HUES6 (cell line): ENCODE measurements around the gene RNF8.

ENCODE experiments used
- H3K27ac ChIP-seq: 2 replicates; pipeline ENCODE4 v1.7.0; 2013; ENCODE audit warnings: low read depth, mild to moderate bottlenecking, low read length, inconsistent platforms
- H3K27me3 ChIP-seq: 2 replicates; pipeline ENCODE4 v1.6.1; 2013; ENCODE audit warnings: low read length; ENCODE audit not compliant: control insufficient read depth, insufficient read depth
- H3K36me3 ChIP-seq: 2 replicates; pipeline ENCODE4 v1.6.1; 2013; ENCODE audit warnings: low read length; ENCODE audit not compliant: control insufficient read depth, insufficient read depth
- H3K4me1 ChIP-seq: 2 replicates; pipeline ENCODE4 v1.6.1; 2013; ENCODE audit warnings: low read length; ENCODE audit not compliant: control insufficient read depth, insufficient read depth
- H3K4me3 ChIP-seq: 2 replicates; pipeline ENCODE4 v1.5.1; 2013; ENCODE audit warnings: low read depth, low read length
- H3K9ac ChIP-seq: one replicate; pipeline ENCODE4 v1.6.1; 2013; ENCODE audit warnings: mild to moderate bottlenecking, low read length
- H3K9me3 ChIP-seq: 2 replicates; pipeline ENCODE4 v1.6.1; 2013; ENCODE audit warnings: low read depth, low read length; ENCODE audit not compliant: control insufficient read depth, insufficient read depth

Gene RNF8

DNA sequence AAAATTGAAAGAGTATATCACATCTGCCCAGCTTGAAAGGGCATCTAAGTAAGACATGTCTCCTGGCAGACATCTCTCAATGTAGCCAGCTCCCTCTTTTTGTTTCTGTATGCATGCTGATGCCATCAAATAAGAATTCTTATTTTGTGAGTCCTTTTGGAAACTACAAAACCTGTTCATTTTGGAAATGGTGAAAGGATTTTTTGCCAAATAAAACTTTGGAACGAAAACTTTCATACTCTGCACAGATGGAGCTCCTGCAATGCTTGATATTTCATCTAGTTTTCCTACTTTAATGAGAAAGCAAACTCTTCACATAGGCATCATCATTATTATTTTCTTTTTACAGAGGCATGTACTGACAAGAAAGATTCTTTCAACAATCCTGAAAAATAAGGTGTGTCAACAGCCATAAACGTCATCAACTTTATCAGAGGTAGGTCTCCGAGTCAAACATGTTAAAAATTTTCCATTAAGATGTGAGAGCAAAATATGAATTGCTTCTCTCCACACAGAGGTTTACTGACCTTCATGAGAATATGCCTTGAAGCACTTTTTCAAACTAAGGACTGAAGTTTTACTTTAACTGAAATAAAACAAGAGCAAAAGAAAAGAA is 53.1 kb downstream of the RNF8 start:
- no peaks in the 10 kb centered on the region for H3K36me3 ChIP-seq
- H3K9ac ChIP-seq = no peak overlapping the region
- no peak overlapping the region for H3K27ac ChIP-seq
- H3K27me3 ChIP-seq = no peaks in the 10 kb centered on the region
- no peaks in the 10 kb centered on the region for H3K4me1 ChIP-seq
- H3K4me3 ChIP-seq = no peak overlapping the region
- H3K9me3 ChIP-seq = no peaks in the 10 kb centered on the region

DNA sequence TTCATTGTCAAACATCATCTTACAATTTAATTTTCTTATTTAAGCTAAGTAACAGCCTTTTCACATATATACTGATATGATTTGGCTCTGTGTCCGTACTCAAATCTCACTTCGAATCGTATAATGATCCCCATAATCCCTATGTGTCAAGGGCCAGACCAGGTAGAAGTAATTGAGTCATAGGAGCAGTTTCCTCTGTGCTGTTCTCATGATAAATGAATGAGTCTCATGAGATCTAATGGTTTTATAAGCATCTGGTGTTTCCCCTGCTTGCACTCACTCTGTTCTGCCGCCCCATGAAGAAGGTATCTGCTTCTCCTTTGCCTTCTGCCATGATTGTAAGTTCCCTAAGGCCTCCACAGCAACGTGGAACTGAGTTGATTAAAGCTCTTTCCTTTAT is 54.2 kb downstream of the RNF8 start:
- Histone ChIP-seq H3K9me3 (no peaks in the 10 kb centered on the region), H3K27me3 (no peaks in the 10 kb centered on the region), H3K9ac (no peak overlapping the region), H3K4me3 (no peak overlapping the region), H3K36me3 (no peaks in the 10 kb centered on the region), H3K4me1 (no peaks in the 10 kb centered on the region), H3K27ac (no peak overlapping the region)

DNA sequence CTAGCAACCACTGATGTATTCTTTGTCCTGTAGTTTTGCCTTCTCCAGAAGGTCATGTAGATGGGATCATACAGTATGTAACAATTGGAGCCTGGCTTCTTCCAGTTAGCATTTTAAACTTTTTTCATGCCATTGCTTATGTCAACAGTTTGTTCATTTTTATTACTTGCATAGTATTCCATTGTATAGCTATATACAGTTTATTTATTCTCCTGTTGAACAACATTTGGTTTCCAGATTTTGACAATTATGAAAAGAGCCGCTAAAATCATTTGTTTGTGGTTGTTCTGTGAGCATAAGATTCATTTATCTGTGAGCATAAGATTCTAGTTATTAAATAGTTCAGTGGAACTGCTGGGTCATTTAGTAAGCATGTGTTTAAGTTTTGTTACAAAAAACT is 55.7 kb downstream of the RNF8 start:
- Histone ChIP-seq H3K27ac (no peak overlapping the region), H3K4me3 (no peak overlapping the region), H3K4me1 (no peaks in the 10 kb centered on the region), H3K36me3 (no peaks in the 10 kb centered on the region), H3K9me3 (no peaks in the 10 kb centered on the region), H3K27me3 (no peaks in the 10 kb centered on the region), H3K9ac (no peak overlapping the region)

DNA sequence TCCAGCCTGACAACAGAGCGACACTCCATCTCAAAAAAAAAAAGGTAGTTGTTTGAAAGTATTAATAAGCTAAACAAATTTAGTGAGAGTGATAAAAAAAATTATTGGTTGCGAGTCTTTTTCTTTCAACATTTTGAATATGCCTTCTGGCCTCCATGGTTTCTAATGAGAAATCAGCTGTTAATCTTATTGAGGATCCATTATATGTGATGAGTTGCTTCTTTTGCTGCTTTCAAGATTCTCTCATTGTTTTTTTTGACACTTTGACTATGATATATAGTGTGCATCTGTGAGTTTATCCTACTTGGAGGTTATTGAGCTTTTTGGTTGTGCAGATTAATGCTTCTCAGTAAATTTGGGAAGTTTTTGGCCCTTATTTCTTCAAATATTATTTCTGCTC is 63.6 kb downstream of the RNF8 start:
- no peak overlapping the region for H3K9ac ChIP-seq
- H3K27me3 ChIP-seq = no peaks in the 10 kb centered on the region
- H3K4me3 ChIP-seq = no peak overlapping the region
- no peaks in the 10 kb centered on the region for H3K4me1 ChIP-seq
- no peaks in the 10 kb centered on the region for H3K36me3 ChIP-seq
- no peak overlapping the region for H3K27ac ChIP-seq
- H3K9me3 ChIP-seq = no peaks in the 10 kb centered on the region

DNA sequence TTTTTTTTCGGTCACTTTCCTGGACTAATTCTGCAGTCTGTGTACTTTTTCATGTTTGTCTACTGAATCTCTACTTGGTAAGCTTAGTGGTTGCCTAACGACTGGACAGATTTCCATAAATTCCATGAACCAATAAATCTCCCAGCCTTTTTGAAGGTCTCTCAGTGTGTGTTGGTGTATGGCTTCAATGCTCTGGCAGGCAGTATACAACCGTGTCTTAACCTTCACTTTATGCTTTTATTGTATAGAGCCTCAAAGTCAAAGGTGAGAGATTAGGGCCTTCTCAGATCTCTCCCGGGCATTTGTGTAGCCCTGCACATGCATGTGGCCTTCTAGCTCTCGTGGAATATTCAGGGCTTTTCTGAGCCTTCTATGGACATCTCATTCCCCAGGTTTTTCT is 64.9 kb downstream of the RNF8 start:
- Histone ChIP-seq H3K9me3 (no peaks in the 10 kb centered on the region), H3K27me3 (no peaks in the 10 kb centered on the region), H3K4me1 (no peaks in the 10 kb centered on the region), H3K36me3 (no peaks in the 10 kb centered on the region), H3K4me3 (no peak overlapping the region), H3K9ac (no peak overlapping the region), H3K27ac (no peak overlapping the region)

DNA sequence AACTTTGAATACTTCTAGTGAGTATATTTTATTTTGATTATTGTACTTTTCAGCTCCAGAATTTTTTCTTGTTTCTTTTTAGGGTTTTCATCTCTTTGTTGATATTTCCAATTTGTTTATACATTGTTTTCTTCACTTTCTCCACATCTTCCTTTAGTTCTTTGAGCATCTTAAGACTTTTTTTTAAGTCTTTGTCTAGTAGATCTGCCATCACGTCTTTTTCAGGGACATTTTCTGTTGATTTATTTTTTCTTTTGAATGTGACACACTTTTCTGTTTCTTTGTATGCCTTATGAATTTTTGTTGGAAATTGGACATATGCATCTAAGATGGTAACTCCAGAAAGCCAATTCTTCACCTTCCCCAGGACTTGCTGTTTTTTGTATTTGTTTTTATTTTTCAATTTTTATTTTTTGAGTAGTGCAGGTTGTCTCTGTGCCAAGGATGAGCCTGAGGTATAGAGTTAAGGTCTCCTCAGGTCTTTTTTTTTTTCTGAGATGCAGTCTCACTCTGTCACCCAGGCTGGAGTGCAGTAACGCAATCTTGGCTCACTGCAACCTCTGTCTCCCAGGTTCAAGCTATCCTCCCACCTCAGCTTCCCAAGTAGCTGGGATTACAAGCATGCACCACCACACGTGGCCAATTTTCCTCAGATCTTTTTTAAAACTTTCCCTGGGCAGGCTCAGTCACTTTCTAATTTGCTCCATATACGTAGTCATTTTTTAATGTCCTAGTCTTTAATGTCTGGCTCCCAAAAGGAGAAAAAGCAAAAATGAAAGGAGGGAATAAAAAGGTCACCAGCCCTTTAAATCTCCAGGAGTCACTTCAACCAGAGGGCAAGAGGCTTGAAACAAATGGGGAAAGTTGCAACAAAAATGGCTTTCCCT is 72.5 kb downstream of the RNF8 start:
- H3K4me1 ChIP-seq = no peaks in the 10 kb centered on the region
- no peak overlapping the region for H3K4me3 ChIP-seq
- no peaks in the 10 kb centered on the region for H3K27me3 ChIP-seq
- no peaks in the 10 kb centered on the region for H3K9me3 ChIP-seq
- H3K36me3 ChIP-seq = no peaks in the 10 kb centered on the region
- no peak overlapping the region for H3K27ac ChIP-seq
- H3K9ac ChIP-seq = no peak overlapping the region

DNA sequence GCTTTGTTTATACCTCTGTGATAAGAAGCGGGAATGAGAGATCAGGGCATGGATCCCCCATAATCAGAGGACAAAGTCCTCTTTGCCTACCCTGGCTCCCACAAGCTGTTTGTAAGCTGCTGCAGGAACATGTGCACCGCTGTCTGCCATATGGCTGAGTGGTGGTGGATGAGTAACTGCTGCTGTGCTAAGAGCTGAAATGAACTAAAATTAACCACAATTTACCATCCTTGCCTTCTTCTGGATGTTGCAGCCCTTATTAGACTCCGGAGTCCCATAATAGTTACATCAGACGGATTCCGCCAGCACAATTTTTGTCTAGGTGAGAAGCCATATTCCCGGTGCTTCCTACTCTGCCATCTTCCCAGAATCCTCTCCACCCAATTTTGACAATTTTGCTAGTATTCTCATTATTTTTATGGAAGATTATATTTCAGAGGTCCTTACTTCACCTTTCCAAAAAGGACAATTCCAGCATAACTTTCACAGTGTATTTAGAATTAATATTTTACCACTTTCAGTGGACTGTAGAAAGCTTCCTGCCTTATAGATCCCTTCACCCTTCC is 73.2 kb downstream of the RNF8 start:
- no peaks in the 10 kb centered on the region for H3K9me3 ChIP-seq
- no peaks in the 10 kb centered on the region for H3K36me3 ChIP-seq
- no peak overlapping the region for H3K9ac ChIP-seq
- H3K27me3 ChIP-seq = no peaks in the 10 kb centered on the region
- no peaks in the 10 kb centered on the region for H3K4me1 ChIP-seq
- no peak overlapping the region for H3K27ac ChIP-seq
- no peak overlapping the region for H3K4me3 ChIP-seq

DNA sequence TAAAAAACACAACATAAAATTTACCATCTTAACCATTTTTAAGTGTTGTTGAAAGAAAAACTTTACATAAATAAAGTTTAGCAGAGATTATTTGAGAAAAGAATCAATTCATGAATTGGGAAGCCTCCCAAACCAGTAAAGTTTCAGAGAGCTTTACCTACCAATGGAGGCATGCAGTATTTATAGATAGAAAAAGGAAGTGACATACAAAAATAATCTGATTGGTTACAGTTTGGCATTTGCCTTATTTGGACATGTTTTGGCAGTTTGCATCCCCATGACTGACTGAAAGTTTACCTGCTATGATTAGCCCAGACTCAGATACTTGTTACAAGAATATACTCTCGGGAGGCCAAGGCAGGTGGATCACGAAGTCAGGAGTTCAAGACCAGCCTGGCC is 75.6 kb downstream of the RNF8 start:
- no peaks in the 10 kb centered on the region for H3K36me3 ChIP-seq
- H3K4me1 ChIP-seq = peaks cover 6% of the 10 kb centered on the region; the same call in 1 of the 2 replicates
- H3K9me3 ChIP-seq = no peaks in the 10 kb centered on the region
- H3K4me3 ChIP-seq = no peak overlapping the region
- H3K27ac ChIP-seq = no peak overlapping the region
- no peak overlapping the region for H3K9ac ChIP-seq
- H3K27me3 ChIP-seq = no peaks in the 10 kb centered on the region

DNA sequence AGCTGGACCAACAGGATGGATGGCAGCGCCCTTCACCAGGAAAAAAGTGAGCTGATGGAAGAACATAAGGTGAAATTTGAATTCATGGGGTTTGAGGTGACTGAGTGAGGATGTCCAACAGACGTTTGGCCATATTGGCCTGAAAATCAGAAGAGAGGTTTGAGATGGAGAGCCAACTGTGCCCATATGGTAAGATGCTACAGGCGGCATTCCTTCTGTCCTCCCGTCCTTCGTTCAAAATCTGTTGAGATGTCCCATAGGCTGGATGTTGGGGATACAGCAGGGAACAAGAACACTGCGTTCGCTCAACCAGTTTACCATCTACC is 78.8 kb downstream of the RNF8 start:
- no peak overlapping the region for H3K27ac ChIP-seq
- peak overlapping the region; percentile 75 for H3K4me3 ChIP-seq
- H3K27me3 ChIP-seq = no peaks in the 10 kb centered on the region
- peak overlapping the region; percentile 75 for H3K9ac ChIP-seq
- H3K36me3 ChIP-seq = peaks cover 17% of the 10 kb centered on the region
- peaks cover 6% of the 10 kb centered on the region; the same call in 1 of the 2 replicates for H3K4me1 ChIP-seq
- no peaks in the 10 kb centered on the region for H3K9me3 ChIP-seq

DNA sequence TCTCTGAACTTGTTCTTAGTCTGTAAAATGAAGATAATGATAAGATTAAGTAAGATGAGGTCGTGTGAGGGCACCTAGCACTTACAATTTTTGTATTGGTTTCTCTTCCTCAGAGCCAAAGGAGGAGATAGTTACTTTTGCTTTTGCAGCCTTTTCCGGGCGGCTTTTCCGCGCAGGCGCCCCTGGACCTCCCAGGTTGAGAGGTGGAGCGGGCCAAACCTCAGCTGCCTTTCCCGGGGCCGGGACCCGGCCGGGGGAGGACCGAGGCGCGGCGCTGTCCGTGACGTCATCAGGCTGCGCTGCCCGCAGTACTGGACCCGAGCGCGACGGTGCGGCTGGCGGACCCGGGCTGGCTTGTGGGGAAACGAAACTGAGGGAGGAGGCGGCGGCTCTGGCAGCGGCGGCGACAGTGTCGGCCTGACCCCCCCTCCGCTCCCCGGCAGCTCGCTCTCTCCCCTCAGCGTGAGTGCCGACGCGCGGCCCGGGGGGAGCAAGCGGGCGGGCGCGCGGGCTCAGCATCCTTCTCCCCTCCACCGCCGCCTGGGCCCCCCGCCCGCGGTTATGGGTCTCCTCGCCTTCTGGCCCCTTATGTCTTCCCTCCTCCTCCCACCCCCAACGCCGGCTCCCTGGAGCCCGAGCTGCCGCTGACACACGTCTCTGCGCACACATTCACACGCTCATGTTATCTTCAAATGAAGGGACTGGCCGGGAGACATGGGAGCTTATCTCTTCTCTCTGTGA is 79.3 kb downstream of the RNF8 start, which contains the start of gene CMTR1:
CMTR1 (plus strand) TSS at position 306 of the 741 bp plus-strand sequence. CDS start 2,409 bp downstream, outside the sequence.
- Histone ChIP-seq H3K27me3 (no peaks in the 10 kb centered on the region), H3K4me1 (peaks cover 6% of the 10 kb centered on the region; the same call in 1 of the 2 replicates), H3K4me3 (peak within 1 kb of the TSS; percentile 75), H3K36me3 (peaks cover 22% of the 10 kb centered on the region), H3K9ac (peak within 1 kb of the TSS; percentile 75), H3K27ac (peak within 1 kb of the TSS; percentile 47; the same call in 1 of the 2 replicates), H3K9me3 (no peaks in the 10 kb centered on the region)
